ENCODE results near the gene SOCS4.

- no peak for TF ChIP-seq CTCF (IDR thresholded peaks at IDR 0.05)
- TF ChIP-seq POLR2A (IDR thresholded peaks at IDR 0.05): no peak
Measured at GRCh38 chr14:55000381-55000780, 26.7 kb upstream of the SOCS4 start.

Data from transverse colon (tissue), 3 donors.